ENCODE results near the gene FHOD3.

The FHOD3 gene

DNA sequence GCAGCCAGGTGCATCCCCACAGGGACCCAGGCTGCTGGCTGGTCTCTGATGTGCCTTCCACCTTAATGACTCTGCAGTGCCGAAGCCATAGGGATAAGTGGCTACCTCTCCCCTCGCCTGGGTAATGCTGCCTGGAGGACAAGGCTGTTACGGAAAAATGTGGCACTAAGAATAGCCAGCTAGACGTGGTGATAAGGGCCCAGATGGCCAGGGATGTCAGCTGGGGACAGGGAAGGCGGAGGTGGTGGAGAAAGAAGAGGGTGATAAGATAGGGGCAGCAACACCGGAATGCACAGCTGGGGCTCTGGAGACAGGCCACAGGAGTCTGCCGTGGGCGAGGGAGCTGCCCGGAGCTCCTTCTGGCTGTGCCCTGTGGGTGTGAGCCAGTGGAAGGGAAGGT lies 170.6 kb downstream of the FHOD3 start:
- Histone ChIP-seq H3K4me1 (ENCODE audit: control insufficient read depth, insufficient read depth, low read length, unreplicated experiment) (no peaks in the 10 kb centered on the region), H3K4me3 (ENCODE audit: low read depth, low read length) (no peak overlapping the region), H3K79me2 (ENCODE audit: control insufficient read depth, insufficient read depth, low read length, unreplicated experiment) (no peaks in the 10 kb centered on the region), H3K36me3 (ENCODE audit: insufficient read depth, low read length) (no peaks in the 10 kb centered on the region), H3K27ac (ENCODE audit: low read depth, low read length) (no peak overlapping the region), H3K27me3 (ENCODE audit: insufficient read depth, low read length) (peaks cover 17% of the 10 kb centered on the region), H2AFZ (ENCODE audit: low read length, unreplicated experiment) (no peak overlapping the region)

DNA sequence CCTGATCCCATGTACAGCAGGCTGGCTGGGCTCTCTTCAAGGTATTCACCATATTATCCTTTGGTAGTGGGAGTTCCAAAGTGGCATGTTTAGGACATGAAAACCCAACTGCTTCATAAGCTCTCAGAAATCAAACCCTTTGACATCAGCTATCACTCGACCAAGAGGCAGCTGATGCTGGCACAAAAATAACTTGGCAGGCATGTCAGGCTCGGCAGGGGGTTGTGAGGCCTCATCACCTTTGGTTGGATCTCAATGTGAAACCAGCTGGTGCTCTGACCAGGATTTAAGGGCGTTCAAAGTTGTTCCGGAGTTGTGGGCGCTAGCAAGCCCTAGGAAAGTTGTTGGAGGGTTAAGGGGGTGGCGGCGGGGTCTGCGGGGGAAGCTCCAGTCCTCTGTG lies 171.9 kb downstream of the FHOD3 start:
- Histone ChIP-seq H3K27me3 (ENCODE audit: insufficient read depth, low read length) (peaks cover 17% of the 10 kb centered on the region), H3K4me1 (ENCODE audit: control insufficient read depth, insufficient read depth, low read length, unreplicated experiment) (no peaks in the 10 kb centered on the region), H3K79me2 (ENCODE audit: control insufficient read depth, insufficient read depth, low read length, unreplicated experiment) (no peaks in the 10 kb centered on the region), H3K36me3 (ENCODE audit: insufficient read depth, low read length) (no peaks in the 10 kb centered on the region), H3K27ac (ENCODE audit: low read depth, low read length) (no peak overlapping the region), H2AFZ (ENCODE audit: low read length, unreplicated experiment) (no peak overlapping the region), H3K4me3 (ENCODE audit: low read depth, low read length) (no peak overlapping the region)

DNA sequence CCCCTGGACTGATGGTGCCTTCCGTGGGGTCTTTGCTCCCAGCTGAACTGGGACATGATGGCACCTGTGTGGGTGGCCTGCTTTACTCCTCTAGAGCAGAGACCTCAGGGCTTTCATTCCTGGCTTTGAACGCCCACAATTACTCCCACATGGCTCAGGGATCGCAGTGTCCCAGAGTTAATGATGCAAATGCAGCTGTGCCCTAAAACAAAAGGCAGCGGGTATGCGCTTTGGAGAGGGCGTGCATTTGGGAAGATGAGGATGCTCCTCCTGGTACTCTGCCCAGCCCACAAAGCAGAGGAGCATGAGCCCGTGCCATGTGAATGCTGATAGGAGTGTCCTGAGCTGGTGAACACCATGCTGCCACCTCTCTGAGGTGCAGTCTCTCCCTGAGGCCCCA lies 173.4 kb downstream of the FHOD3 start:
- Histone ChIP-seq H3K27me3 (ENCODE audit: insufficient read depth, low read length) (peaks cover 17% of the 10 kb centered on the region), H3K79me2 (ENCODE audit: control insufficient read depth, insufficient read depth, low read length, unreplicated experiment) (no peaks in the 10 kb centered on the region), H3K36me3 (ENCODE audit: insufficient read depth, low read length) (no peaks in the 10 kb centered on the region), H2AFZ (ENCODE audit: low read length, unreplicated experiment) (no peak overlapping the region), H3K27ac (ENCODE audit: low read depth, low read length) (no peak overlapping the region), H3K4me3 (ENCODE audit: low read depth, low read length) (no peak overlapping the region), H3K4me1 (ENCODE audit: control insufficient read depth, insufficient read depth, low read length, unreplicated experiment) (no peaks in the 10 kb centered on the region)

DNA sequence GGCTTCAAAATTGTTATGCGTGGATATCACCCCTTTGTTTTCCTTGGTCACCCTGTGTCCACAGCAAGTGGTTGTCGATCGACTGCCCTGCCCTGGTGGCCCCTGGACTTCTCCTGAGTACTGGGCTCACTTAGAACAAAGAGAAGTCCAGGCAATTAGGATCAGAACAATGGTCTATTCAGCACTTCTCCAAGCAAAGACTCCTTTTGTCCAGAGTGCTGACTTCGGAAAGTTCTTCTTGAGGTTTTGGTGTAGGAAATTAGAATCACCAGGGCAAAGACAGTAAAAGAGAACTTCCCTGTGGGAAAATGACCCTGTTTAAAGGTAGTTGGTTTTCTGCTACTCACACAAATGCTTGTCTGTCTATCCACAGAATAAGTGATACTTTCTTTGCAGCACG lies 173.9 kb downstream of the FHOD3 start:
- Histone ChIP-seq H3K4me3 (ENCODE audit: low read depth, low read length) (no peak overlapping the region), H3K27me3 (ENCODE audit: insufficient read depth, low read length) (peaks cover 17% of the 10 kb centered on the region), H2AFZ (ENCODE audit: low read length, unreplicated experiment) (no peak overlapping the region), H3K36me3 (ENCODE audit: insufficient read depth, low read length) (no peaks in the 10 kb centered on the region), H3K4me1 (ENCODE audit: control insufficient read depth, insufficient read depth, low read length, unreplicated experiment) (no peaks in the 10 kb centered on the region), H3K79me2 (ENCODE audit: control insufficient read depth, insufficient read depth, low read length, unreplicated experiment) (no peaks in the 10 kb centered on the region), H3K27ac (ENCODE audit: low read depth, low read length) (no peak overlapping the region)

DNA sequence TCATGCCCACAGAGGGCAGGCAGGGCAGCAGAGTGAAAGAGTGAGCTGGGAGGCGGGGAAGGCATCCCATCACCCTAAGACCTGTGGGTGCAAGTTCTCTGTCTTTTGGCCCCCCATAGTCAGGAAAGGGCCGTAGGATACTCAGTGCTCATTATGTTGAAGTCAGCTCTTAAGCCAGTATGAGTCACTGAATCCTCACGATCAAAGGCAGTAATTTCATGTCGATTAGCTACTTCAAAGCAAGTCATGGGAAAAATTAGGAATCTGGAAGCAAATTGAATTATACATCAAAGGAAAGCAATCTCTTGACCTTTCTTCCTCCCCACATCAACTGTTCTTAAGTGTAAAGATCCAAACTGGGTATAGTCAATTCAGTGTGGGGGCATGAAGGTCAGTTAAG lies 178.9 kb downstream of the FHOD3 start:
- H3K27ac ChIP-seq (ENCODE audit: low read depth, low read length), result no peak overlapping the region
- H3K79me2 ChIP-seq (ENCODE audit: control insufficient read depth, insufficient read depth, low read length, unreplicated experiment), result no peaks in the 10 kb centered on the region
- no peaks in the 10 kb centered on the region for H3K36me3 ChIP-seq (ENCODE audit: insufficient read depth, low read length)
- H3K4me1 ChIP-seq (ENCODE audit: control insufficient read depth, insufficient read depth, low read length, unreplicated experiment), result no peaks in the 10 kb centered on the region
- H2AFZ ChIP-seq (ENCODE audit: low read length, unreplicated experiment), result no peak overlapping the region
- H3K27me3 ChIP-seq (ENCODE audit: insufficient read depth, low read length), result peaks cover 11% of the 10 kb centered on the region
- H3K4me3 ChIP-seq (ENCODE audit: low read depth, low read length), result no peak overlapping the region

DNA sequence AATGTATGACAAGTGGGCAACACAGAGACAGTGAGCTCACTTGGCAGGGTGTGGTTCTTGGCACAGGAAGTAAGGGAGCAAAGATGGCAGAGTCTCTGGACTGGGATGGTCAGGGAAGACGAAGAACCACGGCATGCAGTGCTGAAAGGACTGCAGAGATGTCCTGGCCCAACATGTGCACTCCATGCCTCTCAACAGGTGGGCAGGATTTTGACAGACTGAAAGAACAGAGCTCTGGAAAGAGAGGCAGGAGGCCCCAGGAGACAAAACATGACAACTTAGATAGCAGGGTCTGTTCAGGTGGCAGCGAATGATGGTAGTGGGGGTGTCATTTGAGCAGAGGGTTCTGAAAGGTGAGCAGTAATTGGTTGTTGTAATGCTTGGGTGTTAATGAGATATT lies 180.3 kb downstream of the FHOD3 start:
- peaks cover under 1% of the 10 kb centered on the region; the same call in 1 of the 2 replicates for H3K27me3 ChIP-seq (ENCODE audit: insufficient read depth, low read length)

DNA sequence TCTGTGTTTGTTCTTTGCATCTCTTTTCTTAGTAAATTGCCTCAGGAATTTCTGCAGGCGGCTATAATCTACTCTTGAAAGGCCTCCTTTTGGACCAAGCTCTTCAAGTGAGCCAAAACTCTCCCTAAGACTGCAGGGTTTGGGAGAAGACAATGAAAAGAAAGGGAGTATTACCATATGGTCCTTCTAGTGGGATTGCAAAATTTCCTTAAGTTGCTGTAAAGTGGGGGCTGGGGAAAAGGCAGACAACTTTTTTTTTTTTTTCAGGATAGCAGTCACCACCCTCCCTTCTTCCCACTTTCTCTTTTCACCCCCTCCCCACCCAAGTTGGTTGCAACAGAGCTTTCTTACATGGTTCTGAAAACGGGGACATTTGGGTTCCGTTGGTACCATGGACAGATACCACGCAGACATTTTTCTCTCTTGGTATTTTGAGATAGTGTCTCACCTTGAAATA lies 183.7 kb downstream of the FHOD3 start:
- H3K79me2 ChIP-seq (ENCODE audit: control insufficient read depth, insufficient read depth, low read length, unreplicated experiment), result no peaks in the 10 kb centered on the region
- no peak overlapping the region for H2AFZ ChIP-seq (ENCODE audit: low read length, unreplicated experiment)
- H3K4me1 ChIP-seq (ENCODE audit: control insufficient read depth, insufficient read depth, low read length, unreplicated experiment), result no peaks in the 10 kb centered on the region
- H3K27me3 ChIP-seq (ENCODE audit: insufficient read depth, low read length), result no peaks in the 10 kb centered on the region
- no peak overlapping the region for H3K27ac ChIP-seq (ENCODE audit: low read depth, low read length)
- H3K4me3 ChIP-seq (ENCODE audit: low read depth, low read length), result no peak overlapping the region
- H3K36me3 ChIP-seq (ENCODE audit: insufficient read depth, low read length), result no peaks in the 10 kb centered on the region

More for the DNA sequence above, 180.3 kb downstream of the FHOD3 start:
- no peaks in the 10 kb centered on the region for H3K79me2 ChIP-seq (ENCODE audit: control insufficient read depth, insufficient read depth, low read length, unreplicated experiment)
- H3K27ac ChIP-seq (ENCODE audit: low read depth, low read length), result no peak overlapping the region
- H2AFZ ChIP-seq (ENCODE audit: low read length, unreplicated experiment), result no peak overlapping the region
- H3K4me3 ChIP-seq (ENCODE audit: low read depth, low read length), result no peak overlapping the region
- no peaks in the 10 kb centered on the region for H3K36me3 ChIP-seq (ENCODE audit: insufficient read depth, low read length)
- no peaks in the 10 kb centered on the region for H3K4me1 ChIP-seq (ENCODE audit: control insufficient read depth, insufficient read depth, low read length, unreplicated experiment)

DNA sequence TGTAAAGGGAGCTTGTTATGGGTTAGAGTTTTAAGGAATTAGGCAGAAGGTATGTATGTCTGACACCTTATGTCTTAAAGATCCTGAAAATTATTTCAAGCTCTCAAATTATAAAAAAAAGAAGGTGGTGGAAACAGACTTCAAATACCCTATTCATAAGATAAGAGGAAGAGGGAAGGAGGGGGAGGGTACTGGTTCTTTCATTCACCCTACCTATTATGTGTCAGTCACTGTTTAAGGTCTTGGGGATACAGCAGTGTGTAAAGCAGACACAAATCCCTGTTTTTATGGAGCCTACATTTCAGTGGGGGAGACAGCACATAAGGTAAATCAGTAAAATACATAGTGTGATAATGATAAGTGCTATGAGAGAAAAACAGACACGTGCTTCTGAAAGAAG lies 184.4 kb downstream of the FHOD3 start:
- no peaks in the 10 kb centered on the region for H3K4me1 ChIP-seq (ENCODE audit: control insufficient read depth, insufficient read depth, low read length, unreplicated experiment)
- H3K27me3 ChIP-seq (ENCODE audit: insufficient read depth, low read length), result no peaks in the 10 kb centered on the region
- H2AFZ ChIP-seq (ENCODE audit: low read length, unreplicated experiment), result no peak overlapping the region
- H3K27ac ChIP-seq (ENCODE audit: low read depth, low read length), result no peak overlapping the region
- no peaks in the 10 kb centered on the region for H3K36me3 ChIP-seq (ENCODE audit: insufficient read depth, low read length)
- H3K4me3 ChIP-seq (ENCODE audit: low read depth, low read length), result no peak overlapping the region
- H3K79me2 ChIP-seq (ENCODE audit: control insufficient read depth, insufficient read depth, low read length, unreplicated experiment), result no peaks in the 10 kb centered on the region

DNA sequence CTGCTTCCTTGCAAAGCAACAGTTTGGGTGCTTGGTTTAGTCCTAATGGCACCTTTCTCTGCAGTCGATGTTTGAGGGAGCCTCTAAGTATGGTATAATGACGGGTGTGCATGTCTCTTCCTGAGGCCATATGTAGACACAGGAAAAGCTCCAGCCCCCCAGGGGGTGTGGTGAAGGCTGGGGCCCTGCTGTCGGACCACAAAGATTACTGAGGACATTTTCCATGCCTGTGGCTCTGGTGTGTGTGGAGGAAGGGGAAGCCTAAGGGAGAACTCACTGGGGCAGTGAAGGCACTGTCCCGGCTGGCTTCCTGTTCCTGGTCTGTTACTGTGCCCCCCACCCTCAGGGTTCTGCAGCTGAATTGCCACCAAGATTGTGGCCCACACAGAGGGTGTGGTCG lies 187.1 kb downstream of the FHOD3 start:
- Histone ChIP-seq H3K27ac (ENCODE audit: low read depth, low read length) (no peak overlapping the region), H3K4me1 (ENCODE audit: control insufficient read depth, insufficient read depth, low read length, unreplicated experiment) (no peaks in the 10 kb centered on the region), H3K79me2 (ENCODE audit: control insufficient read depth, insufficient read depth, low read length, unreplicated experiment) (no peaks in the 10 kb centered on the region), H3K27me3 (ENCODE audit: insufficient read depth, low read length) (no peaks in the 10 kb centered on the region), H3K4me3 (ENCODE audit: low read depth, low read length) (no peak overlapping the region), H3K36me3 (ENCODE audit: insufficient read depth, low read length) (no peaks in the 10 kb centered on the region), H2AFZ (ENCODE audit: low read length, unreplicated experiment) (no peak overlapping the region)

DNA sequence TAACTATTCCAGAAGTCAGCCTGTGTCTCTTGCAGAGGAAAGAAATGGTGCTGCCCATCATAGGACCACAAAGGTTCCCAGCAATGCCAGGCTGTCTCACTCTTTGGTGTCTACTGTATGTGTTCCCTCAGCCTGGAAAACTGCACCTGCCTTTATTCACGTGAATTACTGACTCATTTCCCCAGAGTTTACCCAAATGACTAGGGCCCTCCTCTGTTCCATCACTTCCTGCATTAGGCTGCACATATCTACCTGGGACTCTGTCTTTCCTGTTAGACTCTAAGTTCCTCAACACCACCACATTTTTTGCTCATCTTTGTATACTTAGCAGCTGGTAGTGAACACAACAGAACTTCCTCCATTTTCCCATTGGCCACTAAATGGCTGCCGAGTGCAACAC lies 188.3 kb downstream of the FHOD3 start:
- Histone ChIP-seq H3K27me3 (ENCODE audit: insufficient read depth, low read length) (no peaks in the 10 kb centered on the region; the same call in 1 of the 2 replicates), H3K27ac (ENCODE audit: low read depth, low read length) (no peak overlapping the region), H2AFZ (ENCODE audit: low read length, unreplicated experiment) (no peak overlapping the region), H3K79me2 (ENCODE audit: control insufficient read depth, insufficient read depth, low read length, unreplicated experiment) (no peaks in the 10 kb centered on the region), H3K4me1 (ENCODE audit: control insufficient read depth, insufficient read depth, low read length, unreplicated experiment) (no peaks in the 10 kb centered on the region), H3K4me3 (ENCODE audit: low read depth, low read length) (no peak overlapping the region), H3K36me3 (ENCODE audit: insufficient read depth, low read length) (no peaks in the 10 kb centered on the region)

DNA sequence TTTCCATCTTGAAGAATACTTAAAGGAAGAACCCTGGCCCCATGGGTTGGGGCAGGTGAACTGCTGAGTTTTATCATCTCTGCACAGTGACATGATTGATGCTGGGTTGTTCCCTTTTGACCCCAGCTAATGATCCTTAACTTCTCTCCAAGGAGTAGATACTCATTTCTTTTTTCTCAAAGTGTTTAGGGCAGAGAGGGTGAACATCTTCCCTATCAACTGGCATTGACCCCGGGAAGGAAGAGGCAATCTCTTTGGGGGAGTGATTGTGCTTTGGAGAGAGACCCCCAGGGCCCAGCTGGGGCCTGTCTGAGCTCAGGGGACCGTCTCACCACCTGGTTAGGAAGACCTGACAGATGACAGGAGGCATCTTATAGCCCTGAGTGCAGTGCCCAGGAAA lies 190.6 kb downstream of the FHOD3 start:
- Histone ChIP-seq H3K79me2 (ENCODE audit: control insufficient read depth, insufficient read depth, low read length, unreplicated experiment) (no peaks in the 10 kb centered on the region), H3K4me1 (ENCODE audit: control insufficient read depth, insufficient read depth, low read length, unreplicated experiment) (no peaks in the 10 kb centered on the region), H2AFZ (ENCODE audit: low read length, unreplicated experiment) (no peak overlapping the region), H3K27ac (ENCODE audit: low read depth, low read length) (no peak overlapping the region), H3K4me3 (ENCODE audit: low read depth, low read length) (no peak overlapping the region), H3K36me3 (ENCODE audit: insufficient read depth, low read length) (no peaks in the 10 kb centered on the region), H3K27me3 (ENCODE audit: insufficient read depth, low read length) (no peaks in the 10 kb centered on the region; the same call in 1 of the 2 replicates)

All from ACC112 (cell line).